SK-N-SH (cell line): ENCODE measurements around the gene PLCB3. TPM values are rescaled to one million over a fixed set of nuclear protein-coding genes. Genes with fewer than 3 reads are reported as not detected.

Experiments
- CTCF ChIA-PET: fragments of 300-600, 350-600 bp; formaldehyde crosslinking; extraction: SDS; loops from one replicate; lab custom pipeline; 2021; lab: Yijun Ruan, JAX
- POLR2A ChIA-PET: fragments of 350-600 bp; sonication (Branson Sonifier 250); formaldehyde crosslinking; extraction: SDS; loops from one replicate; lab custom pipeline; 2020; ENCODE audit warnings: antibody characterized with exemption, inconsistent platforms; lab: Yijun Ruan, JAX
- DNase-seq: peaks from one replicate; pipeline ENCODE4 v3.0.0; 2012
- H2AFZ ChIP-seq: fragments of 200-600 bp; sonication (generic); 2 replicates; pipeline ENCODE4 v1.8.1; 2016; ENCODE audit warnings: antibody characterized with exemption, mild to moderate bottlenecking, low read depth
- H3F3A ChIP-seq: fragments of 200-600 bp; sonication (generic); replicated peaks from 2 replicates; pipeline ENCODE3; 2016; ENCODE audit warnings: antibody characterized with exemption, mild to moderate bottlenecking; ENCODE audit not compliant: insufficient read depth
- H3K27ac ChIP-seq, 2 experiments: fragments of 200-500 bp in 1 of 2; fragments of 200-600 bp in 1 of 2; sonication (Bioruptor generic) in 1 of 2; sonication (generic), shearing (Covaris generic) in 1 of 2; 2 replicates each; pipeline versions ENCODE4 v1.5.1 to v1.6.1; 2014 to 2016; ENCODE audit warnings: low read depth in 2 of 2, inconsistent platforms in 1 of 2, low read length in 1 of 2, mild to moderate bottlenecking in 1 of 2, mixed read lengths in 1 of 2
- H3K27me3 ChIP-seq: fragments of 200-600 bp; sonication (generic), shearing (Covaris generic); 2 replicates; pipeline ENCODE4 v1.6.1; 2016; ENCODE audit warnings: mixed run types; ENCODE audit not compliant: insufficient read depth
- H3K36me3 ChIP-seq, 2 experiments: fragments of 200-500 bp in 1 of 2; fragments of 200-600 bp in 1 of 2; sonication (Bioruptor generic) in 1 of 2; sonication (generic) in 1 of 2; replicated peaks in 1 of 2; 2 replicates each; pipeline versions ENCODE3 to v1.5.1; 2014 to 2016; ENCODE audit warnings: low read length in 1 of 2, mild to moderate bottlenecking in 1 of 2; ENCODE audit not compliant: insufficient read depth in 2 of 2, control insufficient read depth in 1 of 2
- H3K4me1 ChIP-seq, 2 experiments: fragments of 200-500 bp in 1 of 2; fragments of 200-600 bp in 1 of 2; sonication (Bioruptor generic) in 1 of 2; sonication (generic), shearing (Covaris generic) in 1 of 2; 2 replicates each; pipeline versions ENCODE4 v1.5.1 to v1.6.1; 2014 to 2016; ENCODE audit warnings: low read depth in 1 of 2, low read length in 1 of 2, mixed run types in 1 of 2; ENCODE audit not compliant: insufficient read depth in 2 of 2, control insufficient read depth in 1 of 2
- H3K4me2 ChIP-seq: fragments of 200-600 bp; sonication (generic), shearing (Covaris generic); 2 replicates; pipeline ENCODE4 v1.6.1; 2017; ENCODE audit warnings: mixed run types
- H3K4me3 ChIP-seq, 2 experiments: fragments of 200-500 bp in 1 of 2; fragments of 200-600 bp in 1 of 2; sonication (Bioruptor generic) in 1 of 2; sonication (generic), shearing (Covaris generic) in 1 of 2; 2 replicates each; pipeline versions ENCODE4 v1.5.1 to v1.8.1; 2014 to 2016; ENCODE audit warnings: low read depth in 2 of 2, inconsistent platforms in 1 of 2, low read length in 1 of 2, mild to moderate bottlenecking in 1 of 2, mixed read lengths in 1 of 2, moderate library complexity in 1 of 2
- H3K79me2 ChIP-seq: fragments of 200-600 bp; sonication (generic); 2 replicates; pipeline ENCODE4 v1.8.1; 2017; ENCODE audit warnings: mild to moderate bottlenecking; ENCODE audit not compliant: insufficient read depth
- H3K9ac ChIP-seq: fragments of 200-600 bp; sonication (generic); 2 replicates; pipeline ENCODE4 v1.6.1; 2017; ENCODE audit warnings: mixed run types
- H3K9me2 ChIP-seq: fragments of 200-600 bp; sonication (generic); 2 replicates; pipeline ENCODE4 v1.6.1; 2017; ENCODE audit warnings: mixed run types
- H3K9me3 ChIP-seq: fragments of 200-600 bp; sonication (generic); 2 replicates; pipeline ENCODE4 v1.6.1; 2017; ENCODE audit warnings: mixed run types, mild to moderate bottlenecking, moderate library complexity
- H4K20me1 ChIP-seq: fragments of 200-600 bp; sonication (generic); 2 replicates; pipeline ENCODE4 v1.6.1; 2017; ENCODE audit warnings: mild to moderate bottlenecking, mixed run types; ENCODE audit not compliant: insufficient read depth
- CHD2 ChIP-seq: fragments of 150-350 bp; IDR thresholded peaks from 2 replicates; pipeline ENCODE4 v1.6.1; 2018; ENCODE audit warnings: low read length; ENCODE audit not compliant: partially characterized antibody
- GATA2 ChIP-seq: sonication (generic); formaldehyde crosslinking; IDR thresholded peaks from 2 replicates; pipeline ENCODE4 v1.5.0; 2020; ENCODE audit warnings: mild to moderate bottlenecking, missing genetic modification reagents
- JUND ChIP-seq: IDR thresholded peaks from 2 replicates; pipeline ENCODE4 v1.4.0; 2012
- RAD21 ChIP-seq: IDR thresholded peaks from 2 replicates; pipeline ENCODE4 v1.6.1; 2012; ENCODE audit warnings: mild to moderate bottlenecking, low read length
- RCOR1 ChIP-seq: fragments of 150-350 bp; IDR thresholded peaks from 2 replicates; pipeline ENCODE4 v1.6.1; 2017; ENCODE audit warnings: antibody characterized with exemption, low read length
- TAF1 ChIP-seq: IDR thresholded peaks from 2 replicates; pipeline ENCODE4 v1.6.1; 2012; ENCODE audit warnings: low read depth, mild to moderate bottlenecking, low read length, moderate library complexity, borderline replicate concordance
- TEAD4 ChIP-seq: IDR thresholded peaks from 2 replicates; pipeline ENCODE4 v1.4.0; 2012; ENCODE audit warnings: mild to moderate bottlenecking, borderline replicate concordance; ENCODE audit not compliant: insufficient read depth
- YY1 ChIP-seq: IDR thresholded peaks from 2 replicates; pipeline ENCODE4 v1.4.0; 2012; ENCODE audit warnings: low read depth, mild to moderate bottlenecking
- WGBS: methylation state at CpG from one replicate; pipeline ENCODE4 v1.1.6; 2017; ENCODE audit warnings: low lambda C conversion rate; 5-methylcytosine and 5-hydroxymethylcytosine counted together
- polyA plus RNA-seq, 3 experiments: library from polyadenylated mRNA; depleted of rRNA; stranded (reverse); fragments of >200 nt; gene quantifications; 2 replicates each; pipeline ENCODE4 v1.2.3, GENCODE V29; 2012
- TF ChIP-seq, protein P1 (sequence below): IDR thresholded peaks from 2 replicates; pipeline ENCODE4 v1.4.0; 2012; ENCODE audit warnings: low read depth, borderline replicate concordance
- TF ChIP-seq, protein P2 (sequence below): fragments of 200-600 bp; sonication (generic); IDR thresholded peaks from 2 replicates; pipeline ENCODE4 v1.6.1; 2017; ENCODE audit warnings: antibody characterized with exemption, mild to moderate bottlenecking, moderate library complexity

PLCB3 gene
- polyA plus RNA-seq, 1 of the 3 experiments (the other 2 are of a cell fraction) = 30.4 TPM

GRCh38 chr11:64275841-64276240 is 24.5 kb downstream of the PLCB3 start (continued):
- no peak for TF ChIP-seq RAD21
- no peak for TF ChIP-seq TEAD4
- TF ChIP-seq CHD2 = no peak
- TF ChIP-seq TAF1 = no peak
- no peak for TF ChIP-seq GATA2

DNA sequence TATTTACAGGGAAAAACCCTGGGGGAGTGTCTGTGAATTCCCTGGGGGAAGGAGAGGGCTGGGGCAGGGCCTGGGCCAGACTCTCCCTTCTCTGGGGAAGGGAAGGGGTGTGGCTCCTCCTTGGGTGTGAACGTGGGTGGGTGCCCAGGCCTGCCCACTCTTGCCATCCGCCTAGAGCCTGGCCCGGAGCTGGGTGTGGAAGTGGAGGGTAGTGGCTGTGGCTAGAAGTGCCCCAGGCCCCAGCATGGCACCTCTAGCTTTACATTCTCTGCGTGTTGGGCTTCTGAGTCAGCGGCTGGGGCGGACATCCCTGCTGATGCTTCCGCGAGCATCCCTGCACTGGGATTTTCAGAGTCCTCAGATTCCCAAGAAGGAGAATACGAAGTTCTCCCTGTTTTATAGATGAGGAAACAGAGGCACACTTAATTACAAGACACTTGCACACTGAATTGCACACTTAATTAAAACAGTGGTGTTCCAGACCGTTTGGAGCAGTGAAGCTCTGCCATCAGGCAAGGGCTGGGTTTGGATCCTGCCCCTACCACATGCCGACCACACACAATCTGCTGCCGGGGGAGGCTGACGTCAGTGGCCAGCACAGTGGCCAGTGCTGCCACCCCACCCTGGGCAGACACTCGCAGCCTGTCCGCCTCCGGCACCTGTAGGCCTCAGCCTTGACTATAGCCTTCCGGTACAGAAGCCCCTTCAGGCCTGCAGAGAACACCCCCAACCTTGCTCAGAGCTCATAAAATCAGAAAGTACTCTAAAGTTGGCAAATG is 25.5 kb downstream of the PLCB3 start:
- Histone ChIP-seq H3K9me2 (no peaks in the 10 kb centered on the region), H3K79me2 (peaks cover 17% of the 10 kb centered on the region), H4K20me1 (no peaks in the 10 kb centered on the region), H3F3A (peaks cover 10% of the 10 kb centered on the region), H3K27me3 (no peaks in the 10 kb centered on the region), H3K4me3 (no peak overlapping the region), H3K4me1 (peaks cover 0 to 8% of the 10 kb centered on the region in 2 experiments; a peak in 1 of 4 replicates), H3K4me2 (no peak overlapping the region), H3K27ac (no peak overlapping the region), H3K9me3 (no peaks in the 10 kb centered on the region), H3K36me3 (peaks cover 3 to 22% of the 10 kb centered on the region in 2 experiments), H2AFZ (no peak overlapping the region), H3K9ac (no peak overlapping the region)
- WGBS = 86% methylated on average over 14 of the region's 17 CpGs
- no peak for DNase-seq
- ChIA-PET POLR2A (interaction anchor here (0.6 to 1.1 kb wide), 2 partner anchors 8 to 12 kb away, joined by 3 to 4 read pairs; no protein-coding TSS in a partner anchor), CTCF (interaction anchor here (0.7 to 7.6 kb wide), 4 partner anchors 14 to 78 kb away, joined by 3 to 139 read pairs (median 6); partner anchors contain the start of genes CATSPERZ, ESRRA, KCNK4 and PRDX5)
- TF ChIP-seq, protein P1, sequence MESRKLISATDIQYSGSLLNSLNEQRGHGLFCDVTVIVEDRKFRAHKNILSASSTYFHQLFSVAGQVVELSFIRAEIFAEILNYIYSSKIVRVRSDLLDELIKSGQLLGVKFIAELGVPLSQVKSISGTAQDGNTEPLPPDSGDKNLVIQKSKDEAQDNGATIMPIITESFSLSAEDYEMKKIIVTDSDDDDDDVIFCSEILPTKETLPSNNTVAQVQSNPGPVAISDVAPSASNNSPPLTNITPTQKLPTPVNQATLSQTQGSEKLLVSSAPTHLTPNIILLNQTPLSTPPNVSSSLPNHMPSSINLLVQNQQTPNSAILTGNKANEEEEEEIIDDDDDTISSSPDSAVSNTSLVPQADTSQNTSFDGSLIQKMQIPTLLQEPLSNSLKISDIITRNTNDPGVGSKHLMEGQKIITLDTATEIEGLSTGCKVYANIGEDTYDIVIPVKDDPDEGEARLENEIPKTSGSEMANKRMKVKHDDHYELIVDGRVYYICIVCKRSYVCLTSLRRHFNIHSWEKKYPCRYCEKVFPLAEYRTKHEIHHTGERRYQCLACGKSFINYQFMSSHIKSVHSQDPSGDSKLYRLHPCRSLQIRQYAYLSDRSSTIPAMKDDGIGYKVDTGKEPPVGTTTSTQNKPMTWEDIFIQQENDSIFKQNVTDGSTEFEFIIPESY = no peak
- TF ChIP-seq YY1 (no peak), TAF1 (no peak)

GRCh38 chr11:64278576-64279190 is 27.4 kb downstream of the PLCB3 start:
- 82% methylated on average over 6 of the region's 8 CpGs for WGBS
- TF ChIP-seq, protein P2, sequence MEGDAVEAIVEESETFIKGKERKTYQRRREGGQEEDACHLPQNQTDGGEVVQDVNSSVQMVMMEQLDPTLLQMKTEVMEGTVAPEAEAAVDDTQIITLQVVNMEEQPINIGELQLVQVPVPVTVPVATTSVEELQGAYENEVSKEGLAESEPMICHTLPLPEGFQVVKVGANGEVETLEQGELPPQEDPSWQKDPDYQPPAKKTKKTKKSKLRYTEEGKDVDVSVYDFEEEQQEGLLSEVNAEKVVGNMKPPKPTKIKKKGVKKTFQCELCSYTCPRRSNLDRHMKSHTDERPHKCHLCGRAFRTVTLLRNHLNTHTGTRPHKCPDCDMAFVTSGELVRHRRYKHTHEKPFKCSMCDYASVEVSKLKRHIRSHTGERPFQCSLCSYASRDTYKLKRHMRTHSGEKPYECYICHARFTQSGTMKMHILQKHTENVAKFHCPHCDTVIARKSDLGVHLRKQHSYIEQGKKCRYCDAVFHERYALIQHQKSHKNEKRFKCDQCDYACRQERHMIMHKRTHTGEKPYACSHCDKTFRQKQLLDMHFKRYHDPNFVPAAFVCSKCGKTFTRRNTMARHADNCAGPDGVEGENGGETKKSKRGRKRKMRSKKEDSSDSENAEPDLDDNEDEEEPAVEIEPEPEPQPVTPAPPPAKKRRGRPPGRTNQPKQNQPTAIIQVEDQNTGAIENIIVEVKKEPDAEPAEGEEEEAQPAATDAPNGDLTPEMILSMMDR = no peak
- TF ChIP-seq RCOR1 (no peak), CHD2 (no peak), JUND (no peak), TEAD4 (no peak)
- H3K27me3 ChIP-seq = no peaks in the 10 kb centered on the region
- no peak overlapping the region for H3K4me3 ChIP-seq
- no peak overlapping the region for H3K27ac ChIP-seq
- no peaks in the 10 kb centered on the region for H3F3A ChIP-seq
- no peak overlapping the region for H2AFZ ChIP-seq
- DNase-seq = no peak
- H3K9ac ChIP-seq = no peak overlapping the region
- POLR2A ChIA-PET = interaction anchor here (0.6 kb wide), 1 partner anchor 17 kb away, joined by 3 read pairs; no protein-coding TSS in a partner anchor
- H3K9me2 ChIP-seq = no peaks in the 10 kb centered on the region
- CTCF ChIA-PET = interaction anchor here (0.9 to 2.2 kb wide), 5 partner anchors 12 to 77 kb away, joined by 3 to 7 read pairs (median 3); partner anchors contain the start of genes CATSPERZ and KCNK4
- H3K4me2 ChIP-seq = no peak overlapping the region
- peaks cover 9 to 22% of the 10 kb centered on the region in 2 experiments for H3K36me3 ChIP-seq
- H3K9me3 ChIP-seq = no peaks in the 10 kb centered on the region
- H3K79me2 ChIP-seq = peaks cover 16% of the 10 kb centered on the region
- peaks cover 0 to 5% of the 10 kb centered on the region in 2 experiments; a peak in 1 of 4 replicates for H3K4me1 ChIP-seq
- H4K20me1 ChIP-seq = no peaks in the 10 kb centered on the region
